ENCODE measurements around the gene ATXN2. TPM values are rescaled to one million over a fixed set of nuclear protein-coding genes. Genes with fewer than 3 reads are reported as not detected.

ATXN2 gene
- total and polyA plus RNA-seq, 2 of the 4 experiments (the other 2 are of a cell fraction) = 12.4 to 66.5 TPM

- POLR2A ChIA-PET (ENCODE audit: unreplicated experiment) = interaction anchor here (1.1 kb wide), 1 partner anchor 9 kb away, joined by 3 read pairs; no protein-coding TSS in a partner anchor
These were observed 155.5 kb downstream of the ATXN2 start for GRCh38 chr12:111443586-111443985.

More at GRCh38 chr12:111443586-111443985, 155.5 kb downstream of the ATXN2 start:
- Histone ChIP-seq H3K56ac (ENCODE audit: extremely low read depth, insufficient read depth, low read length) (no peak overlapping the region), H2BK120ac (ENCODE audit: low read depth, low read length) (no peak overlapping the region), H3K27me3 (ENCODE audit: control insufficient read depth, insufficient read depth, low read length) (no peaks in the 10 kb centered on the region), H3K18ac (ENCODE audit: low read depth, low read length) (no peak overlapping the region), H4K91ac (ENCODE audit: insufficient read depth, low read depth, low read length) (no peak overlapping the region), H4K5ac (ENCODE audit: low read depth, low read length) (no peak overlapping the region), H3K27ac (ENCODE audit: insufficient read depth, low read length) (no peak overlapping the region), H4K8ac (ENCODE audit: low read depth in 2 of 2, low read length in 2 of 2) (no peak overlapping the region), H3K4me2 (ENCODE audit: low read depth, low read length) (no peak overlapping the region), H3K14ac (replicated peaks; ENCODE audit: low read depth, low read length) (no peak overlapping the region), H4K20me1 (ENCODE audit: insufficient read depth, low read length) (peaks cover 75% of the 10 kb centered on the region), H2AK5ac (ENCODE audit: low read depth, low read length) (no peak overlapping the region), H2BK5ac (ENCODE audit: low read depth, low read length, poor library complexity, severe bottlenecking) (peak overlapping the region; percentile 23), H3K4me1 (ENCODE audit: control insufficient read depth, insufficient read depth, low read length) (peaks cover 17% of the 10 kb centered on the region), H3K9ac (ENCODE audit: low read depth, low read length) (no peak overlapping the region), H3K9me3 (ENCODE audit: control insufficient read depth, insufficient read depth, low read length) (no peaks in the 10 kb centered on the region), H2BK15ac (ENCODE audit: low read depth, low read length) (no peak overlapping the region), H3K9me1 (ENCODE audit: insufficient read depth, low read length) (peaks cover 18% of the 10 kb centered on the region), H2AFZ (replicated peaks; ENCODE audit: low read length, poor library complexity) (no peak overlapping the region), H3K36me3 (ENCODE audit: control insufficient read depth, insufficient read depth, low read length) (peaks cover 57% of the 10 kb centered on the region), H2BK20ac (ENCODE audit: low read depth, low read length) (no peak overlapping the region), H3K4me3 (ENCODE audit: insufficient read depth, low read depth, low read length) (no peak overlapping the region), H3K4ac (ENCODE audit: low read depth, low read length) (no peak overlapping the region), H3K79me1 (ENCODE audit: low read depth in 1 of 2, low read length in 2 of 2) (peaks cover 16 to 82% of the 10 kb centered on the region in 2 experiments; a peak in 3 of 4 replicates), H2AK9ac (replicated peaks; ENCODE audit: low read depth, low read length, poor library complexity) (peak overlapping the region; percentile 84), H3K23ac (ENCODE audit: low read depth, low read length) (peak overlapping the region; percentile 6; the same call in 1 of the 2 replicates)
- TF ChIP-seq FOS (IDR thresholded peaks at IDR 0.05; ENCODE audit: low read depth, low read length) = no peak
- no peak for TF ChIP-seq SMC3 (IDR thresholded peaks at IDR 0.05; ENCODE audit: low read depth, low read length)
- TF ChIP-seq CTCF (conservative IDR thresholded peaks at IDR 0.05; ENCODE audit: low read depth, low read length) = no peak
- no peak for TF ChIP-seq NFE2L2 (IDR thresholded peaks at IDR 0.05; ENCODE audit: low read depth, low read length)
- peak; percentile 23; the same call in 1 of the 2 replicates for TF ChIP-seq USF2 (IDR thresholded peaks at IDR 0.05; ENCODE audit: low read depth, low read length)
- TF ChIP-seq CHD1 (IDR thresholded peaks at IDR 0.05; ENCODE audit: low read depth, low read length) = no peak
- no peak for TF ChIP-seq RAD21 (IDR thresholded peaks at IDR 0.05; ENCODE audit: low read length)
- no peak for TF ChIP-seq MAZ (IDR thresholded peaks at IDR 0.05; ENCODE audit: borderline replicate concordance, low read depth, low read length)
- TF ChIP-seq RFX5 (IDR thresholded peaks at IDR 0.05; ENCODE audit: low read depth, low read length) = no peak
- no peak for TF ChIP-seq RCOR1 (IDR thresholded peaks at IDR 0.05; ENCODE audit: insufficient replicate concordance, low read length)
- no peak for TF ChIP-seq ELK1 (IDR thresholded peaks at IDR 0.05; ENCODE audit: borderline replicate concordance, low read depth, low read length)
- peak; percentile 70; the same call in 1 of the 2 replicates for TF ChIP-seq MXI1 (IDR thresholded peaks at IDR 0.05; ENCODE audit: borderline replicate concordance, low read depth, low read length)
- no peak for TF ChIP-seq POLR2A (IDR thresholded peaks at IDR 0.05; ENCODE audit: low read depth, low read length)
- TF ChIP-seq BHLHE40 (IDR thresholded peaks at IDR 0.05; ENCODE audit: low read depth, low read length) = no peak
- TF ChIP-seq CEBPB (IDR thresholded peaks at IDR 0.05; ENCODE audit: low read depth, low read length) = peak; percentile 77
- no peak for TF ChIP-seq MAFK (IDR thresholded peaks at IDR 0.05; ENCODE audit: low read depth, low read length)
- no TSS peak for BruUV-seq (replicated peaks)
- ATAC-seq (ENCODE audit: low read depth) (peak; percentile 19), DNase-seq (peak; percentile 80)
- CTCF ChIA-PET = interaction anchor here (0.6 to 2.0 kb wide), 2 partner anchors 47 to 230 kb away, joined by 3 to 10 read pairs; no protein-coding TSS in a partner anchor
- dilution Hi-C loops (cut with HindIII; ENCODE audit: low sequenced_read_pairs, unreplicated experiment) (no loop called here), intact Hi-C loops (cut with micrococcal nuclease) (no loop called here), in situ Hi-C loops (cut with MboI; ENCODE audit: low sequenced_read_pairs) (no loop called here)
- WGBS, 2 experiments (ENCODE audit: extremely low coverage in 2 of 2, insufficient read length in 1 of 2) = 20% methylated on average over 1 of the region's 7 CpGs; no CpG with 5 or more reads in 1 of the 2 experiments
